GM12875 (cell line): ENCODE results near the gene VEPH1.

Experiments
- H3K4me3 ChIP-seq: one replicate; pipeline ENCODE4 v1.5.1; 2011; ENCODE audit warnings: low read depth, low read length, control low read depth
- CTCF ChIP-seq: IDR thresholded peaks from 2 replicates; pipeline ENCODE4 v1.5.1; 2011; ENCODE audit warnings: low read depth, mild to moderate bottlenecking, control low read depth, inconsistent platforms, low read length, moderate library complexity, borderline replicate concordance; ENCODE audit not compliant: insufficient read depth

Gene VEPH1

GRCh38 chr3:157522648-157523047 is 19.4 kb upstream of the VEPH1 start:
- TF ChIP-seq CTCF, result no peak

GRCh38 chr3:157520485-157521150 is 17.4 kb upstream of the VEPH1 start:
- H3K4me3 ChIP-seq, result no peak overlapping the region
- TF ChIP-seq CTCF, result no peak

More at GRCh38 chr3:157522648-157523047, 19.4 kb upstream of the VEPH1 start:
- no peak overlapping the region for H3K4me3 ChIP-seq

GRCh38 chr3:157518881-157519280 is 15.7 kb upstream of the VEPH1 start:
- no peak for TF ChIP-seq CTCF
- H3K4me3 ChIP-seq, result no peak overlapping the region

GRCh38 chr3:157516928-157517327 is 13.7 kb upstream of the VEPH1 start:
- TF ChIP-seq CTCF, result no peak
- H3K4me3 ChIP-seq, result no peak overlapping the region

- no peak overlapping the region for H3K4me3 ChIP-seq
- TF ChIP-seq CTCF, result no peak
These were observed 12.2 kb upstream of the VEPH1 start for GRCh38 chr3:157515398-157515797.

- no peak overlapping the region for H3K4me3 ChIP-seq
- no peak for TF ChIP-seq CTCF
These were observed 11.2 kb upstream of the VEPH1 start for GRCh38 chr3:157514371-157514895.

GRCh38 chr3:157513585-157513984 is 10.4 kb upstream of the VEPH1 start:
- TF ChIP-seq CTCF, result no peak

More at GRCh38 chr3:157513585-157513984, 10.4 kb upstream of the VEPH1 start:
- H3K4me3 ChIP-seq, result no peak overlapping the region
